Mesendoderm (in vitro differentiated cells): ENCODE data around the gene CAB39L.
A peak's percentile ranks its signal among the peaks of the same experiment; 100 is the strongest.

ENCODE experiments used
- DNase-seq: peaks from one replicate; pipeline ENCODE4 v3.0.0; 2013
- H2AK5ac ChIP-seq: 2 replicates; pipeline ENCODE4 v1.6.1; 2013; ENCODE audit warnings: low read length, inconsistent platforms
- H2BK120ac ChIP-seq: 2 replicates; pipeline ENCODE4 v1.6.1; 2013; ENCODE audit warnings: low read depth, mild to moderate bottlenecking, low read length, moderate library complexity, mixed read lengths
- H2BK15ac ChIP-seq: replicated peaks from 2 replicates; pipeline ENCODE4 v1.6.1; 2013; ENCODE audit warnings: low read depth, mild to moderate bottlenecking, moderate library complexity
- H2BK5ac ChIP-seq: 2 replicates; pipeline ENCODE4 v1.6.1; 2013; ENCODE audit warnings: low read length, inconsistent platforms
- H3K18ac ChIP-seq: 2 replicates; pipeline ENCODE4 v1.6.1; 2013; ENCODE audit warnings: mild to moderate bottlenecking, low read length, mixed read lengths
- H3K23ac ChIP-seq: one replicate; pipeline ENCODE4 v1.6.1; 2013; ENCODE audit warnings: low read length
- H3K27ac ChIP-seq: 2 replicates; pipeline ENCODE4 v1.5.1; 2013; ENCODE audit warnings: low read depth, mild to moderate bottlenecking, inconsistent platforms, low read length, moderate library complexity
- H3K27me3 ChIP-seq: 2 replicates; pipeline ENCODE4 v1.6.1; 2013; ENCODE audit warnings: low read length, control low read depth, mild to moderate bottlenecking, inconsistent platforms; ENCODE audit not compliant: insufficient read depth, poor library complexity
- H3K36me3 ChIP-seq: 2 replicates; pipeline ENCODE4 v1.6.1; 2013; ENCODE audit warnings: low read length, inconsistent platforms; ENCODE audit not compliant: control insufficient read depth, insufficient read depth
- H3K4ac ChIP-seq: one replicate; pipeline ENCODE4 v1.6.1; 2013; ENCODE audit warnings: low read depth, mild to moderate bottlenecking, low read length, moderate library complexity
- H3K4me1 ChIP-seq: 2 replicates; pipeline ENCODE4 v1.6.1; 2013; ENCODE audit warnings: low read depth, low read length, inconsistent platforms; ENCODE audit not compliant: control insufficient read depth
- H3K4me2 ChIP-seq: 2 replicates; pipeline ENCODE4 v1.6.1; 2013; ENCODE audit warnings: low read length
- H3K4me3 ChIP-seq: 2 replicates; pipeline ENCODE4 v1.5.1; 2013; ENCODE audit warnings: mild to moderate bottlenecking, low read length
- H3K56ac ChIP-seq: one replicate; pipeline ENCODE4 v1.6.1; 2013; ENCODE audit warnings: low read length
- H3K79me1 ChIP-seq: 2 replicates; pipeline ENCODE4 v1.6.1; 2013; ENCODE audit warnings: low read length, inconsistent platforms
- H3K79me2 ChIP-seq: 2 replicates; pipeline ENCODE4 v1.6.1; 2013; ENCODE audit warnings: mild to moderate bottlenecking, low read length; ENCODE audit not compliant: control insufficient read depth, insufficient read depth
- H3K9ac ChIP-seq: 2 replicates; pipeline ENCODE4 v1.6.1; 2013; ENCODE audit warnings: low read length, inconsistent platforms
- H4K5ac ChIP-seq: one replicate; pipeline ENCODE4 v1.6.1; 2013; ENCODE audit warnings: low read length
- H4K8ac ChIP-seq: one replicate; pipeline ENCODE4 v1.6.1; 2013; ENCODE audit warnings: low read depth, mild to moderate bottlenecking, control low read depth, low read length, moderate library complexity
- WGBS: extraction: QIAGEN DNeasy Blood & Tissue Kit; methylation state at CpG from one replicate; pipeline ENCODE4 v1.1.7; 2013; ENCODE audit warnings: low lambda C conversion rate, missing lambda C conversion rate; ENCODE audit not compliant: insufficient coverage; ENCODE audit errors: extremely low coverage; 5-methylcytosine and 5-hydroxymethylcytosine counted together

The CAB39L gene

DNA sequence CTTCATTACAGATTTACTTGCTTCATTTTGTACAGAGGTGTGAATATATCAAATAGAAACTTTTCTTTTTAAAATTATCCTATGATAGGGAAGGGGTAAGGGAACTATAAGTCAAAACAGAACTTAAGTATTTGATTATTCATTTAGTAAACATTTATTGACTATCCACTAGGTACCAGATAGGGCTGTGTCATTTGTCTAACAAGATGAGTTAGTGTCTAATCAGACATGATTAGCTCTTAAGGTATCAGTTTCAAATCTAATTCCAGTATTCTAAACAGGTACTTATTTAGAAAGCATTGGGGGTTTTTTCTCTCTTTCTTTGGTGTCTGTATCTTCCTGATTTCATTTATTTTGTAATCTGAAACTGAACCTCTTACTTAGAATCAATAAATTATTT, 164.0 kb downstream of the CAB39L start:
- H2AK5ac ChIP-seq = no peak overlapping the region
- H3K79me2 ChIP-seq = no peaks in the 10 kb centered on the region
- no peak for DNase-seq
- no peak overlapping the region for H3K27ac ChIP-seq
- H3K56ac ChIP-seq = no peak overlapping the region
- no peak overlapping the region for H4K5ac ChIP-seq
- H3K36me3 ChIP-seq = no peaks in the 10 kb centered on the region
- H3K23ac ChIP-seq = no peak overlapping the region
- no peaks in the 10 kb centered on the region for H3K79me1 ChIP-seq
- H2BK120ac ChIP-seq = no peak overlapping the region
- no peak overlapping the region for H2BK15ac ChIP-seq
- no peaks in the 10 kb centered on the region for H3K27me3 ChIP-seq
- H4K8ac ChIP-seq = no peak overlapping the region
- no peak overlapping the region for H3K9ac ChIP-seq
- no peak overlapping the region for H3K4me2 ChIP-seq
- H3K4ac ChIP-seq = no peak overlapping the region
- no peaks in the 10 kb centered on the region for H3K4me1 ChIP-seq
- H3K4me3 ChIP-seq = no peak overlapping the region
- H2BK5ac ChIP-seq = no peak overlapping the region
- no peak overlapping the region for H3K18ac ChIP-seq

GRCh38 chr13:49279112-49279511, 164.8 kb downstream of the CAB39L start:
- no peak overlapping the region for H3K4ac ChIP-seq
- no peak overlapping the region for H3K18ac ChIP-seq
- no peak overlapping the region for H3K27ac ChIP-seq
- no peak overlapping the region for H4K8ac ChIP-seq
- H3K23ac ChIP-seq = no peak overlapping the region
- no peak overlapping the region for H3K4me2 ChIP-seq
- no peak overlapping the region for H2BK120ac ChIP-seq
- H3K4me1 ChIP-seq = no peaks in the 10 kb centered on the region
- H2AK5ac ChIP-seq = no peak overlapping the region
- no peak overlapping the region for H4K5ac ChIP-seq
- H3K9ac ChIP-seq = no peak overlapping the region
- no peaks in the 10 kb centered on the region for H3K36me3 ChIP-seq
- H2BK5ac ChIP-seq = no peak overlapping the region
- H3K79me1 ChIP-seq = no peaks in the 10 kb centered on the region
- H3K4me3 ChIP-seq = no peak overlapping the region
- no peak overlapping the region for H3K56ac ChIP-seq
- H3K27me3 ChIP-seq = no peaks in the 10 kb centered on the region
- WGBS = no CpG with 5 or more reads among the region's 5 CpGs
- H3K79me2 ChIP-seq = no peaks in the 10 kb centered on the region
- H2BK15ac ChIP-seq = no peak overlapping the region
- DNase-seq = no peak

- H3K4me1 ChIP-seq = no peaks in the 10 kb centered on the region
- no peak overlapping the region for H3K23ac ChIP-seq
- H3K27ac ChIP-seq = no peak overlapping the region
- no peak for DNase-seq
- WGBS = no CpG with 5 or more reads among the region's 2 CpGs
- no peaks in the 10 kb centered on the region for H3K36me3 ChIP-seq
- H3K9ac ChIP-seq = no peak overlapping the region
- H2AK5ac ChIP-seq = no peak overlapping the region
- no peaks in the 10 kb centered on the region for H3K79me1 ChIP-seq
- H2BK5ac ChIP-seq = no peak overlapping the region
- H4K8ac ChIP-seq = no peak overlapping the region
- H2BK120ac ChIP-seq = no peak overlapping the region
- H3K4me2 ChIP-seq = no peak overlapping the region
- no peak overlapping the region for H4K5ac ChIP-seq
- H3K56ac ChIP-seq = no peak overlapping the region
- H3K4me3 ChIP-seq = no peak overlapping the region
- no peaks in the 10 kb centered on the region for H3K79me2 ChIP-seq
- H2BK15ac ChIP-seq = no peak overlapping the region
- H3K18ac ChIP-seq = no peak overlapping the region
- H3K4ac ChIP-seq = no peak overlapping the region
- H3K27me3 ChIP-seq = no peaks in the 10 kb centered on the region
These were observed 165.7 kb downstream of the CAB39L start for GRCh38 chr13:49278211-49278610.

GRCh38 chr13:49272296-49272695, 171.6 kb downstream of the CAB39L start:
- H4K8ac ChIP-seq = no peak overlapping the region
- H3K79me1 ChIP-seq = no peaks in the 10 kb centered on the region
- H2BK15ac ChIP-seq = no peak overlapping the region
- no peak overlapping the region for H3K9ac ChIP-seq
- no peaks in the 10 kb centered on the region for H3K4me1 ChIP-seq
- H3K4me2 ChIP-seq = no peak overlapping the region
- H2BK5ac ChIP-seq = no peak overlapping the region
- DNase-seq = no peak
- no peak overlapping the region for H3K4ac ChIP-seq
- no peak overlapping the region for H3K4me3 ChIP-seq
- no peaks in the 10 kb centered on the region for H3K36me3 ChIP-seq
- H4K5ac ChIP-seq = no peak overlapping the region
- no peak overlapping the region for H3K23ac ChIP-seq
- H3K79me2 ChIP-seq = no peaks in the 10 kb centered on the region
- no peak overlapping the region for H3K56ac ChIP-seq
- no peak overlapping the region for H2BK120ac ChIP-seq
- H3K27ac ChIP-seq = no peak overlapping the region
- no peak overlapping the region for H3K18ac ChIP-seq
- WGBS = no CpG with 5 or more reads among the region's 2 CpGs
- no peak overlapping the region for H2AK5ac ChIP-seq
- no peaks in the 10 kb centered on the region for H3K27me3 ChIP-seq

DNA sequence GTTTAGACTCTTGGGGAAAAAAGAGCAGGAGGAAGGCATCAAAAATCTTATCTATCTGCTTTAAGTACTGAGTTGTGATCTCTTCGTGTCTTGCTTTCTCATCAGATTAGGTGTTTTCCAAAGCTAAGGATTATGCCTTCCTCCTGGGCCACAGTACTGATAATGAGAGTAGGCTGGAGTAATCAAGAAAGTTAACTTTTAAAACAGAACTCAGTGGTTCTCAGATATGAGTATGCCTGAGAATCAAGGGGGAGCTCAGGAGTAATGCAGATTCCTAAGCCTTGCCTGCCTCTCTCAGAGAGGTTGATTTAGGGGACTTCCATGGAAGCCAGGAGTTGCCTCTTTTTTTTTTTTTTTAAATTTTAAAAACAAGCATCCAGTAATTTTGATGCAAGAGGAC, 172.6 kb downstream of the CAB39L start:
- H3K4me1 ChIP-seq = no peaks in the 10 kb centered on the region
- no peaks in the 10 kb centered on the region for H3K27me3 ChIP-seq
- no peak overlapping the region for H3K18ac ChIP-seq
- no peak overlapping the region for H2BK120ac ChIP-seq
- no peak overlapping the region for H4K5ac ChIP-seq
- H2BK5ac ChIP-seq = no peak overlapping the region
- no peaks in the 10 kb centered on the region for H3K79me1 ChIP-seq
- no peak overlapping the region for H2AK5ac ChIP-seq
- peak; percentile 5 for DNase-seq
- H3K79me2 ChIP-seq = no peaks in the 10 kb centered on the region
- H2BK15ac ChIP-seq = no peak overlapping the region
- no peak overlapping the region for H3K23ac ChIP-seq
- no CpG with 5 or more reads among the region's 1 CpG for WGBS
- H3K9ac ChIP-seq = no peak overlapping the region
- no peak overlapping the region for H3K27ac ChIP-seq
- no peak overlapping the region for H3K56ac ChIP-seq
- no peak overlapping the region for H4K8ac ChIP-seq
- H3K4ac ChIP-seq = no peak overlapping the region
- no peak overlapping the region for H3K4me3 ChIP-seq
- no peaks in the 10 kb centered on the region for H3K36me3 ChIP-seq
- no peak overlapping the region for H3K4me2 ChIP-seq

- no peaks in the 10 kb centered on the region for H3K27me3 ChIP-seq
- H3K79me1 ChIP-seq = no peaks in the 10 kb centered on the region
- H3K4me1 ChIP-seq = no peaks in the 10 kb centered on the region
- H4K8ac ChIP-seq = no peak overlapping the region
- no peak overlapping the region for H3K56ac ChIP-seq
- no peak overlapping the region for H2AK5ac ChIP-seq
- no peak overlapping the region for H3K4me2 ChIP-seq
- H3K4me3 ChIP-seq = no peak overlapping the region
- no peak overlapping the region for H2BK5ac ChIP-seq
- no peaks in the 10 kb centered on the region for H3K79me2 ChIP-seq
- H3K18ac ChIP-seq = no peak overlapping the region
- H3K36me3 ChIP-seq = no peaks in the 10 kb centered on the region
- no peak overlapping the region for H2BK120ac ChIP-seq
- DNase-seq = no peak
- H3K23ac ChIP-seq = no peak overlapping the region
- no peak overlapping the region for H3K4ac ChIP-seq
- no peak overlapping the region for H2BK15ac ChIP-seq
- H3K27ac ChIP-seq = no peak overlapping the region
- H4K5ac ChIP-seq = no peak overlapping the region
- H3K9ac ChIP-seq = no peak overlapping the region
- WGBS = no CpG with 5 or more reads among the region's 2 CpGs
These were observed 178.0 kb downstream of the CAB39L start for GRCh38 chr13:49265822-49266221.
